Posterior cingulate gyrus (tissue), 11 donors: Measurements from ENCODE around the gene BEAN1.
A peak's percentile ranks its signal among the peaks of the same experiment; 100 is the strongest.
"Not testable (repeated sequence)": the region's sequence is repeated elsewhere in the genome, so short reads cannot be mapped to it uniquely, and the experiment has no call there.

Experiments used
- DNase-seq, 10 donors: peaks; one replicate each; pipeline versions ENCODE4 v3.0.0 to v3.0.0-alpha.2; 2020 to 2021; ENCODE audit warnings: mixed read lengths in 3 of 10
- intact Hi-C: fragments of 100-400 bp; cut with DNase I; formaldehyde crosslinking; loops from one replicate; pipeline ENCODE4 v1.15.1; 2023

Gene BEAN1

GRCh38 chr16:66497921-66498320 is 70.8 kb downstream of the BEAN1 start:
- intact Hi-C loops, DNase-seq: not testable (repeated sequence)

- intact Hi-C loops, DNase-seq: not testable (repeated sequence)
Observed at GRCh38 chr16:66501563-66501962, 74.5 kb downstream of the BEAN1 start.

GRCh38 chr16:66502020-66502913 is 75.2 kb downstream of the BEAN1 start:
- peak in 1 of 10 donors; percentile 14 for DNase-seq
- intact Hi-C loops: no loop called here

GRCh38 chr16:66503030-66503429 is 75.9 kb downstream of the BEAN1 start:
- intact Hi-C loops: no loop called here
- peak in 6 of 10 donors; percentile 47 to 88 (median 58) for DNase-seq

- intact Hi-C loops: no loop called here
- no peak for DNase-seq
Observed at GRCh38 chr16:66503612-66504011, 76.5 kb downstream of the BEAN1 start.

GRCh38 chr16:66507731-66508239 is 80.7 kb downstream of the BEAN1 start:
- intact Hi-C loops: no loop called here
- DNase-seq: no peak

GRCh38 chr16:66508248-66508913 is 81.3 kb downstream of the BEAN1 start:
- intact Hi-C loops: no loop called here
- peak in 3 of 10 donors; percentile 2 to 34 (median 32) for DNase-seq

- intact Hi-C loops: no loop called here
Observed at GRCh38 chr16:66508914-66509496, 81.9 kb downstream of the BEAN1 start.

GRCh38 chr16:66509576-66509975 is 82.5 kb downstream of the BEAN1 start:
- peak in 2 of 10 donors; percentile 43 to 67 for DNase-seq
- intact Hi-C loops: no loop called here

More at GRCh38 chr16:66508914-66509496, 81.9 kb downstream of the BEAN1 start:
- DNase-seq: peak in 2 of 10 donors; percentile 9 to 33

- DNase-seq: peak in 2 of 10 donors; percentile 65 to 77
- intact Hi-C loops: loop anchor here (10.0 kb wide), 1 partner anchor 95 kb away; the partner anchor contains the start of gene CMTM3
Observed at GRCh38 chr16:66510298-66510697, 83.2 kb downstream of the BEAN1 start.

- intact Hi-C loops: loop anchor here (10.0 kb wide), 1 partner anchor 94 kb away; the partner anchor contains the start of gene CMTM3
- DNase-seq: peak in 3 of 10 donors; percentile 27 to 70 (median 69)
Observed at GRCh38 chr16:66510711-66511601, 83.9 kb downstream of the BEAN1 start.

- DNase-seq: peak in 2 of 10 donors; percentile 50 to 74
- intact Hi-C loops: loop anchor here (10.0 kb wide), 1 partner anchor 93 kb away; the partner anchor contains the start of gene CMTM3
Observed at GRCh38 chr16:66511602-66512271, 84.6 kb downstream of the BEAN1 start.

GRCh38 chr16:66512272-66513110 is 85.4 kb downstream of the BEAN1 start:
- peak in 2 of 10 donors; percentile 30 to 75 for DNase-seq
- intact Hi-C loops: loop anchor here (10.0 kb wide), 1 partner anchor 92 kb away; the partner anchor contains the start of gene CMTM3

GRCh38 chr16:66513111-66513723 is 86.1 kb downstream of the BEAN1 start:
- DNase-seq: peak in 2 of 10 donors; percentile 11
- intact Hi-C loops: loop anchor here (10.0 kb wide), 1 partner anchor 92 kb away; the partner anchor contains the start of gene CMTM3

GRCh38 chr16:66514391-66514790 is 87.3 kb downstream of the BEAN1 start:
- DNase-seq: peak in 2 of 10 donors; percentile 25 to 31
- intact Hi-C loops: loop anchor here (10.0 kb wide), 1 partner anchor 90 kb away; the partner anchor contains the start of gene CMTM3

GRCh38 chr16:66514980-66515595 is 88.0 kb downstream of the BEAN1 start:
- intact Hi-C loops: loop anchor here (10.0 kb wide), 1 partner anchor 90 kb away; the partner anchor contains the start of gene CMTM3
- DNase-seq: peak in 1 of 10 donors; percentile 50
